Osteocyte (in vitro differentiated cells): ENCODE measurements around the gene ARHGEF16. TPM values are rescaled to one million over a fixed set of nuclear protein-coding genes. Genes with fewer than 3 reads are reported as not detected.

Experiments
- DNase-seq: peaks from one replicate; pipeline ENCODE4 v3.0.0; 2021; ENCODE audit warnings: mixed read lengths; ENCODE audit not compliant: unreplicated experiment; ENCODE audit errors: extremely low spot score
- H3K27ac Mint-ChIP-seq: one replicate; pipeline ENCODE4 v1.8.0; 2021; ENCODE audit warnings: mild to moderate bottlenecking, mixed read lengths; ENCODE audit not compliant: unreplicated experiment
- H3K27me3 Mint-ChIP-seq: one replicate; pipeline ENCODE4 v1.8.0; 2021; ENCODE audit warnings: mixed read lengths; ENCODE audit not compliant: unreplicated experiment
- H3K36me3 Mint-ChIP-seq: one replicate; pipeline ENCODE4 v1.8.0; 2021; ENCODE audit warnings: mixed read lengths; ENCODE audit not compliant: unreplicated experiment
- H3K4me1 Mint-ChIP-seq: one replicate; pipeline ENCODE4 v1.8.0; 2021; ENCODE audit warnings: mixed read lengths; ENCODE audit not compliant: unreplicated experiment
- H3K4me3 Mint-ChIP-seq: one replicate; pipeline ENCODE4 v1.8.0; 2021; ENCODE audit warnings: mild to moderate bottlenecking, moderate library complexity, mixed read lengths; ENCODE audit not compliant: unreplicated experiment
- H3K9me3 Mint-ChIP-seq: one replicate; pipeline ENCODE4 v1.8.0; 2021; ENCODE audit warnings: mixed read lengths; ENCODE audit not compliant: unreplicated experiment
- CTCF ChIP-seq: fragments of 200-600 bp; sonication (generic); IDR thresholded peaks from 2 replicates; pipeline ENCODE4 v1.5.0; 2021; ENCODE audit warnings: antibody characterized with exemption, mild to moderate bottlenecking, moderate library complexity
- total RNA-seq: library from RNA; stranded (reverse); gene quantifications from 2 replicates; pipeline ENCODE4 v1.2.1, GENCODE V29; 2021

ARHGEF16 gene
- total RNA-seq, 1 donor from 2014 or later = 3.2 TPM

GRCh38 chr1:3452866-3453175, 1.6 kb upstream of the ARHGEF16 start:
- no peak for TF ChIP-seq CTCF
- Mint-ChIP-seq H3K36me3 (no peaks in the 10 kb centered on the region), H3K9me3 (peaks cover 4% of the 10 kb centered on the region), H3K27ac (no peak overlapping the region), H3K4me1 (peaks cover 16% of the 10 kb centered on the region), H3K27me3 (peaks cover 15% of the 10 kb centered on the region), H3K4me3 (no peak overlapping the region)
- no peak for DNase-seq

GRCh38 chr1:3453203-3453761, 1.2 kb upstream of the ARHGEF16 start:
- no peaks in the 10 kb centered on the region for H3K9me3 Mint-ChIP-seq
- peaks cover 21% of the 10 kb centered on the region for H3K4me1 Mint-ChIP-seq
- peak overlapping the region; percentile 59 for H3K4me3 Mint-ChIP-seq
- H3K27me3 Mint-ChIP-seq = peaks cover 10% of the 10 kb centered on the region
- TF ChIP-seq CTCF = peak; percentile 96
- H3K27ac Mint-ChIP-seq = peak overlapping the region; percentile 56
- DNase-seq = peak; percentile 94
- no peaks in the 10 kb centered on the region for H3K36me3 Mint-ChIP-seq

GRCh38 chr1:3454811-3455618, 550 bp downstream of the ARHGEF16 start:
- Mint-ChIP-seq H3K27me3 (peaks cover 6% of the 10 kb centered on the region), H3K27ac (no peak overlapping the region), H3K9me3 (no peaks in the 10 kb centered on the region), H3K4me3 (peak overlapping the region; percentile 66), H3K4me1 (peaks cover 36% of the 10 kb centered on the region), H3K36me3 (no peaks in the 10 kb centered on the region)
- no peak for DNase-seq
- no peak for TF ChIP-seq CTCF

- Mint-ChIP-seq H3K27ac (no peak overlapping the region), H3K9me3 (no peaks in the 10 kb centered on the region), H3K4me3 (peak overlapping the region; percentile 66), H3K36me3 (no peaks in the 10 kb centered on the region), H3K27me3 (peaks cover 3% of the 10 kb centered on the region), H3K4me1 (peaks cover 44% of the 10 kb centered on the region)
- DNase-seq = no peak
- no peak for TF ChIP-seq CTCF
Measured at GRCh38 chr1:3455670-3456448, 1.4 kb downstream of the ARHGEF16 start.

- H3K4me1 Mint-ChIP-seq = peaks cover 50% of the 10 kb centered on the region
- no peaks in the 10 kb centered on the region for H3K9me3 Mint-ChIP-seq
- no peak for TF ChIP-seq CTCF
- H3K36me3 Mint-ChIP-seq = no peaks in the 10 kb centered on the region
- H3K27me3 Mint-ChIP-seq = no peaks in the 10 kb centered on the region
- no peak for DNase-seq
- H3K27ac Mint-ChIP-seq = no peak overlapping the region
- H3K4me3 Mint-ChIP-seq = no peak overlapping the region
Measured at GRCh38 chr1:3456449-3456963, 2.0 kb downstream of the ARHGEF16 start.
